Stimulated activated naive CD8-positive, alpha-beta T cell treated with anti-CD3 and anti-CD28 coated beads, Interleukin-15, Interleukin-2, amounts not matched to agents 100 U/mL and 50 U/mL, for 24 hours (primary cell): Measurements from ENCODE around the gene ATAT1.

ENCODE experiments used
- ATAC-seq: fragments of 150-1000 bp; cut with Tn5 transposase; one replicate; pipeline ENCODE4 v1.10.0; 2021
- DNase-seq: peaks from one replicate; pipeline ENCODE4 v3.0.0; 2021

The ATAT1 gene

GRCh38 chr6:30626484-30627366, at the start of gene ATAT1:
Gene ATAT1 (plus strand): TSS chr6:30626874.
- ATAC-seq (peak; percentile 97), DNase-seq (peak; percentile 91)

DNA sequence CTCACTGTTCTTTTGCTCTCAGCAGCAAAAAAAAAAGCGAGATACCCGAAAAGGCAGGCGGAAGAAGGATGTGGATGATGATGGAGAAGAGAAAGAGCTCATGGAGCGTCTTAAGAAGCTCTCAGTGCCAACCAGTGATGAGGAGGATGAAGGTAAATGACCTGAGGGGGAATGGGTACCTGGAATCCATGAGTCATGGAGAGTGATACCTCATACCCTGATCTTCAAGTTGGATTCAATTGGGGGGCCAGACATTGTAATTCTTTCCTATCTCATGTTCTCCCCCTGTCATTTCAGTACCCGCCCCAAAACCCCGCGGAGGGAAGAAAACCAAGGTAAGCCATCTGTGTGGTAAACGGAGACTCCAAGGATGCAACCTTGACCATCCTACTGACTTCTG, 48.6 kb upstream of the ATAT1 start:
- no peak for DNase-seq
- peak; percentile 53 for ATAC-seq

- no peak for ATAC-seq
- no peak for DNase-seq
Measured at GRCh38 chr6:30583921-30584320, 42.8 kb upstream of the ATAT1 start.

- no peak for ATAC-seq
Measured at GRCh38 chr6:30589754-30590358, 36.8 kb upstream of the ATAT1 start.

GRCh38 chr6:30590509-30590908, 36.2 kb upstream of the ATAT1 start:
- ATAC-seq, result no peak

More at GRCh38 chr6:30589754-30590358, 36.8 kb upstream of the ATAT1 start:
- no peak for DNase-seq

DNA sequence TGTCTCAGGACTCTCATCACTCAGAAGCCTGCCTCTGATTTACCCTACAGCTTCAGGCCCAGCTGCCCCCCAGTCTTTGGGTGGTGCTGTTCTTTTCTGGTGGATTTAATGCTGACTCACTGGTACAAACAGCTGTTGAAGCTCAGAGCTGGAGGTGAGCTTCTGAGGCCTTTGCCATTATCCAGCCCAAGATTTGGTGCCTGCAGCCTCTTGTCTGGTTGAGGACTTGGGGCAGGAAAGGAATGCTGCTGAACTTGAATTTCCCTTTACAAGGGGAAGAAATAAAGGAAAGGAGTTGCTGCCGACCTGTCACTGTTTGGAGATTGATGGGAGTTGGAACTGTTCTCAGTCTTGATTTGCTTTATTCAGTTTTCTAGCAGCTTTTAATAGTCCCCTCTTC, 35.7 kb upstream of the ATAT1 start:
- ATAC-seq (no peak), DNase-seq (no peak)

More at GRCh38 chr6:30590509-30590908, 36.2 kb upstream of the ATAT1 start:
- no peak for DNase-seq

GRCh38 chr6:30592287-30592686, 34.4 kb upstream of the ATAT1 start:
- DNase-seq (no peak), ATAC-seq (no peak)

DNA sequence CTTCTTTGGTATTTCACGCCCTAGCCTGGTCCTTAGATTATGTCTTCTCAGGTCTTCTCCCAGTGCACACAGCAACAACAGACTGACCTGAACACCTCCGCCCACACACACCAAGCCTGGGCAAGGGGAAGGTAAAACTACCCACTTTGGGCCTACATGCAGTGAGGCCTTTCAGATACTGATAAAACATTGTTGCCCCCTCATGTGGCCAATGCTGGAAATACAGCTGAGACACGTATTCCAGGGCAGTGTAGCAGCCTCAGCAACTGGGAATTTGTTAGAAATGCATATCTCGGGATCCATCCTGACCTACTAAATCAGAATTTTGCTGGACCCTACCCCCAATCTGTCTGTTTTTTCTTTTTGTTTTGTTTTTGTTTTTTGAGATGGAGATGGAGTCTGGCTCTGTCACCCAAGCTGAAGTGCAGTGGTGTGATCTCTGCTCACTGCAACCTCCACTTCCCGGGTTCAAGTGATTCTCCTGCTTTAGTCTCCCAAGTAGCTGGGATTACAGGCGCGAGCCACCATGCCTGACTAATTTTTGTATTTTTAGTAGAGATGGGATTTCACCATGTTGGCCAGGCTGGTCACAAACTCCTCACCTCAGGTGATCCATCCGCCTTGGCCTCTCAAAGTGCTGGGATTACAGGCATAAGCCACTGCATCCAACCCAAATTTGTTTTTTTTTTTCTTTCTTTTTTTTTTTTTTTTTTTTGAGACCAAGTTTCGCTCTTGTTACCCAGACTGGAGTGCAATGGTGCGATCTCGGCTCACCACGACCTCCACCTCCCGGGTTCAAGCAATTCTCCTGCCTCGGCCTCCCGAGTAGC, 29.1 kb upstream of the ATAT1 start:
- DNase-seq (peak; percentile 87), ATAC-seq (peak; percentile 82)

- ATAC-seq, result no peak
- DNase-seq, result no peak
Measured at GRCh38 chr6:30598912-30599624, 27.6 kb upstream of the ATAT1 start.

- DNase-seq, result no peak
- ATAC-seq, result no peak
Measured at GRCh38 chr6:30599625-30600324, 26.9 kb upstream of the ATAT1 start.

DNA sequence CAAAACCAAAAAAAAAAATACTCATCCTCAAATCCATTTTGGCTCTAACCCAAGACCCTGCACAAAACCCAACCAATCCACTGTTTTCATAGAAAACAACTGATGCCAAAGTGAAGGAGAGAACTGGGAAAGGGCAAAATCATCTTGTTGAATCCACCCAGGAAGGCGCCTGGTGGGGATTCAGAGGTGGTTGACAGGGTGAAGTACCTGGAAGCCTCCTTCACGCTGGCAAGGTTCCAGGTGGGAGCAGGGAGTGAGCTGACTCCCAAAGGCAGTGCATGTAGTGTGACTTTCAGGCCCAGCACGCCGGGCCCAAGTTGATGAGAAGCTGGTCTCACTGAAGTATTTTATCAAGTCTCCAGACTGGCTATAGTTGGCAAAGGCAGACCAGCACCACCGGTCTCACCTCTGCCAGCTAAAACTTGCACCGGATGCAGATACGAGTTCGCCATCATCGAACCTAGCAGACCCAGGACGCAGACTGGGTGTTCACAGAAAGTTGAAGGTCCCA, 26.2 kb upstream of the ATAT1 start:
- no peak for ATAC-seq
- DNase-seq, result no peak

GRCh38 chr6:30601436-30601814, 25.2 kb upstream of the ATAT1 start:
- no peak for ATAC-seq
- DNase-seq, result no peak

- DNase-seq, result no peak
- no peak for ATAC-seq
Measured at GRCh38 chr6:30601815-30602641, 24.6 kb upstream of the ATAT1 start.

GRCh38 chr6:30603961-30604360, 22.7 kb upstream of the ATAT1 start:
- ATAC-seq (no peak), DNase-seq (no peak)

DNA sequence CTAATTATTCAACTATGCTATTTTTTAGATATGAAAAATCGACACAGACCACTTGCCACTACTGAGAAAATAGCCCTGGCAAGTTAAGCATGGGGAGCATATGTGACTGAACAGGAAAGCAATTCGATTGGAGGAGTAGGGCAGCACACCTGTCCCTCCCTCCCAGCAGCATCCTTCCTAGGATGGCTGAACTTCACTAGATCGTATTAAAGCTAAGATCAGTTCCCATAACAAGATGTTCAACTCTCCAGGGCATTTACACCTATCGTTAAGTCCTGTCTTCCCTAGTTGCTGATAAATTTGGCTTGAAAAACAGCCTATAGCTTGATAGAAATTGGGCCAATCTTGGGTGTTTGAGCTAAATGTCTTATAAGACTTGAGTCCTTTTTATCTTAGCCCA, 16.6 kb upstream of the ATAT1 start:
- DNase-seq, result no peak
- ATAC-seq, result no peak

- ATAC-seq (no peak), DNase-seq (no peak)
Measured at GRCh38 chr6:30611150-30611855, 15.4 kb upstream of the ATAT1 start.

DNA sequence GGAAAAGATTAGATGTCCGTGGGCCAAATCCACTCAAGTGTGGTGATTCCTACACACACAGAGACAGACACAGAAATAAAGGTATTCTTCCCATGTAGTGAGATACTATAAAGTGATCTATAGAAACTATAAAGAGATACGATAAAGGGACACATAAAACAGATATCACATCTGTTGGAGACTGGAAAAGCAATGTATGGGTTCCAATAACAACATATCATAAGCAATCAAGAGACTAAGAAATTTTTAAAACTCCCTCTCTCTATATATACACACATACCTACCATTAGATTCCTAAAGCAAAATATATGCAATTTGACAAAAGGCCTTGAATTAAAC, 14.8 kb upstream of the ATAT1 start:
- no peak for DNase-seq
- no peak for ATAC-seq

DNA sequence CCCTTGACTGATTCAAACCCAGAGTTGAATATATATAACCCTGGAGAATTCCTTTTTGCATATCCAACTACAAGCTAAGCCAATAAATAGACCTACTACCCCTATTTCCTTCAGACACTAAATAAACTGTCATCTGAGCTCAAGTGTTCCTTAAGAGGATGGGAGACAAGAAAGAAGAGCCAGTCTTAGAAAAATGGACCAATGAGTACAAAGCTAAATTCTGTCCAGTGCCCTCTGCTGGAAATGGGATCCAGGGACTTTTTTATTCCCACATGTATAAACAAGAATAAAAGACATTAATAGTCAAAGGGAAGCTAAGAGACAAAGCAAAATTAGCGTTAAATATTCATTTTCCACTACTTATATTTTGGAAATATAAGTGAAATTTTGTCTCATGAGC, 14.5 kb upstream of the ATAT1 start:
- no peak for DNase-seq
- no peak for ATAC-seq

- DNase-seq (no peak), ATAC-seq (no peak)
Measured at GRCh38 chr6:30612687-30613248, 13.9 kb upstream of the ATAT1 start.
